ENCODE data around the gene ADAM21.
"Not testable (repeated sequence)": the region's sequence is repeated elsewhere in the genome, so short reads cannot be mapped to it uniquely, and the experiment has no call there.

Gene ADAM21

GRCh38 chr14:70451874-70452273, at the start of gene ADAM21:
ADAM21 (plus strand) TSS chr14:70452174; CDS start chr14:70457500, 5,326 bp downstream.
- DNase-seq, result no peak

GRCh38 chr14:70403335-70403734, 48.6 kb upstream of the ADAM21 start:
- not testable (repeated sequence) for DNase-seq

- DNase-seq, result not testable (repeated sequence)
These were observed 45.8 kb upstream of the ADAM21 start for GRCh38 chr14:70406216-70406615.

- no peak for DNase-seq
These were observed 44.4 kb upstream of the ADAM21 start for GRCh38 chr14:70407621-70408020.

GRCh38 chr14:70415788-70416187, 36.2 kb upstream of the ADAM21 start:
- no peak for DNase-seq

- DNase-seq, result no peak
These were observed 35.6 kb upstream of the ADAM21 start for GRCh38 chr14:70416338-70416724.

GRCh38 chr14:70416725-70417349, 35.1 kb upstream of the ADAM21 start, which contains the start of gene SYNJ2BP:
SYNJ2BP (minus strand) TSS chr14:70417090; CDS start chr14:70416963, 127 bp downstream.
- peak; percentile 13 for DNase-seq

GRCh38 chr14:70419270-70419931, 32.6 kb upstream of the ADAM21 start:
- DNase-seq, result not testable (repeated sequence)

GRCh38 chr14:70422538-70422937, 29.4 kb upstream of the ADAM21 start:
- no peak for DNase-seq

- DNase-seq, result no peak
These were observed 26.6 kb upstream of the ADAM21 start for GRCh38 chr14:70425354-70425753.

- DNase-seq, result not testable (repeated sequence)
These were observed 25.4 kb upstream of the ADAM21 start for GRCh38 chr14:70426555-70426954.

GRCh38 chr14:70436867-70437266, 15.1 kb upstream of the ADAM21 start:
- no peak for DNase-seq

- no peak for DNase-seq
These were observed 10.3 kb upstream of the ADAM21 start for GRCh38 chr14:70441641-70442040.

- DNase-seq, result no peak
These were observed 9.2 kb upstream of the ADAM21 start for GRCh38 chr14:70442750-70443149.

- DNase-seq, result no peak
These were observed 3.2 kb upstream of the ADAM21 start for GRCh38 chr14:70448633-70449340.

- no peak for DNase-seq
These were observed 2.8 kb downstream of the ADAM21 start for GRCh38 chr14:70454731-70455130.

- no peak for DNase-seq
These were observed 16.8 kb downstream of the ADAM21 start for GRCh38 chr14:70468731-70469130.

GRCh38 chr14:70470863-70471563, 19.0 kb downstream of the ADAM21 start:
- DNase-seq, result not testable (repeated sequence)

GRCh38 chr14:70472253-70473159, 20.5 kb downstream of the ADAM21 start:
- DNase-seq, result no peak

GRCh38 chr14:70473825-70474224, 21.9 kb downstream of the ADAM21 start:
- DNase-seq, result no peak

- not testable (repeated sequence) for DNase-seq
These were observed 23.5 kb downstream of the ADAM21 start for GRCh38 chr14:70475459-70475858.

Data from NK-92 treated with Interleukin-12 subunit alpha and Interleukin-12 subunit beta, amount 100 ng/mL, for 24 hours (cell line).